A204.1 (cell line): ENCODE measurements around the gene RASGRF2.
"Not testable (repeated sequence)": the region's sequence is repeated elsewhere in the genome, so short reads cannot be mapped to it uniquely, and the experiment has no call there.

ENCODE experiments used
- FAIRE-seq: peaks from 2 replicates; lab custom pipeline; 2012; peaks lifted over from hg19 to GRCh38; lab: Jason Lieb, UNC

Gene RASGRF2

DNA sequence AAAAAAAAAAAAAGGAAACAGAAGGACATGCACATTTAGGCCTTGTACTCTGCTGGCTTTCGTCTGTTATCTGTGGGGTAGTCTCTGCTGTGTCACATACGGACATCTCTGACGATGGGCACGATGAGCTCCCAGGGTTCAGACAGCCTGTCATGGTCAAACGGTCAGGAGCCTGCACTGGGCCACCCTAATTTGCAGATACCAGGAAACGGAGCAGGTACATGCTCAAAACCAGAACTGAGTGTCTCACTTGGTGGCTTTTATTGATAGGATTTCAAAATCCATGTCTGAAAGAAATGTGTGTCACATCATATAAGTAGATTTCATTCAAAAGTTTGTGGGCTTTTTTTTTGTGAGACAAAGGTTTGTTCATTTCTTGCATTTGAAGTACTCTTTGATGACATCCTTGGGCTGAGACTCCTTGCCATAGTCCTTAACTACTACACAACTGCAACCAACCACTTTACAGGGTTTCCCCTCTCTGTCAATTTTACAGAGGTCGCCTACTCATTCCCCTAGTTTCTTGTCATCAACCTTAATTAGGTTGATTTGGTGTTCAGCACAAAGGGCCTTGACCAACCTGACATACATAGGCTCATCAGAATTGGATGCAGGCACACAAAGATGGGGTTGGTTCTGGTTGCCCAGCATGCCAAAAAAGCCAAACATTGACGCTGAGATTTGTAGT is 281.9 kb downstream of the RASGRF2 start:
- no peak for FAIRE-seq

DNA sequence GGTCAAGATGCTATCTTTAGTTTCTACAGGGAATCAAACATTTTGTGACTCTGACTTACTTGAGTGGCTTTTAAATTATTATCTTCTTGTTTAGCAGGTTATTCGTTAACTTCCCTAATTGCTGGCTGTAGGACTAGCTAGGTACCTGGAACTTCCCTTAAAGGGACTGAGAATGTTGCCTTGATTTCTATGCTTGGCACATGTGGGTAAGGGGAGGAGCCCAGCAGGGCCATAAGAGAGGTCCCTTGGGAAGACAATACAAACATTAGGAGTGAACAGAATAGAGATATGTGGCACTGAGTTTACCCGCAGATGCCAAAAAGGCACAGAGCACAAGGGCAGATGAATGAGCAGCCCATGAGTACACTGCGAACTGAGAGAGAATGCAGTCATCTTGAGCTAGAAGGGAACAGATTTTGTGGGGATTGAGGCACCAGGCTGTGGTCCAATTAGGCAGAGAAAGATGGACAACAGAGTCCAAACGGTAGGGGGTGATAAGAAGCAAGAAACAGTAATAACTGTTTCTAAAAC is 282.8 kb downstream of the RASGRF2 start:
- FAIRE-seq, result no peak

DNA sequence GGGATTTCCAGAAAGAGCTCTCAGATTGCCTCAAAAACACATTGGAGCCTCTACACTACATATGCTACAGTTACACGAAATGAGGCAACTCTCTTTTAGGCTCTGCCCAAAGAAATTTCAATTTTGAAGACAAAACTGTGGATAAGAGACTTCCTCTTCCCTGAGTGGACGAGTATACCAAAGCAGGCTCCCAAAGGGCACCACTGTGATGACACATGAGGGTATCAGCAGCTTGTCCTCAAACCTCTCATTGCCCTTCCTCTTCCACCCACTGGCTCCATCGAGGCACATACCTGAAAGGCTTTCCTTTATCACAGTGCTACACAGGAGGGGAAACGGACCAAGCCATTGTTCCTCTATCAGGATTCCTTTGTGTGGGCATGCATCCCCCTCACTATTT is 284.3 kb downstream of the RASGRF2 start:
- no peak for FAIRE-seq

DNA sequence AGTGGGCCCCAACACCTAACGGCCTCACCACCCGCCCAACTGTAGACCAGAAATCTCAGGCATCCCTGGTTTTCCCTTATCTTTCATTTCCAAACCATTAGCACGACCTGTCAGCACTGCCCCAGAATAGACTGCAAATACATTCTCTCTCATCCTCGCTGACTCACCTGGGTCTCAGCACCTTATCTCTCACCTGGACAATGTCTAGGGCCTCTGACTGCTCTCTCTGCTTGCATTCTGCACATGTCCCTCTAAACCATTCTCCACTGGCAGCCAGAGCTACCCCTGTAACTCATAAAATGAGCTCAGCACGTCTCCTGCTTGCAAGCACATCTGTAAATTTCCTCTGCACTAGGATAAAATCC is 285.7 kb downstream of the RASGRF2 start:
- FAIRE-seq, result no peak

DNA sequence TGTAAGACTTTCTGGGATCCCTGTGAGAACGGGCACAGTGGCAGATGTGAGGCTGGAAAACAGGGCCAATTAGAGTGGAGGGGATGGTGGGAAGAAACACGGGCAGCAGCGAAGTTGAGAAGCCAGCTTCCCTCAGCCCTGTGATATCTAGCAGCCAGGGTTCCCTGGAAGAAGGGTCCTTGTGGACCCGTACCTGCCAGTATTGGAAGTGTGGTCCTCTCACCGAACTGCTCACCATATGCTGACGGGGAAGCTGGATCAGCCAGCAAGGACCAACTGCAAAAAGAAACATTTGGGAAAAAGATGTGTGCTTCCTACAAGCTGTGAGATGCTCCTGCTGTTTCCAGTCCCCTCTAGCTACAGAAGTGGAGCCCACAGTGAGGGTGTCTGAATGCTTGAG is 286.5 kb downstream of the RASGRF2 start:
- FAIRE-seq, result no peak

DNA sequence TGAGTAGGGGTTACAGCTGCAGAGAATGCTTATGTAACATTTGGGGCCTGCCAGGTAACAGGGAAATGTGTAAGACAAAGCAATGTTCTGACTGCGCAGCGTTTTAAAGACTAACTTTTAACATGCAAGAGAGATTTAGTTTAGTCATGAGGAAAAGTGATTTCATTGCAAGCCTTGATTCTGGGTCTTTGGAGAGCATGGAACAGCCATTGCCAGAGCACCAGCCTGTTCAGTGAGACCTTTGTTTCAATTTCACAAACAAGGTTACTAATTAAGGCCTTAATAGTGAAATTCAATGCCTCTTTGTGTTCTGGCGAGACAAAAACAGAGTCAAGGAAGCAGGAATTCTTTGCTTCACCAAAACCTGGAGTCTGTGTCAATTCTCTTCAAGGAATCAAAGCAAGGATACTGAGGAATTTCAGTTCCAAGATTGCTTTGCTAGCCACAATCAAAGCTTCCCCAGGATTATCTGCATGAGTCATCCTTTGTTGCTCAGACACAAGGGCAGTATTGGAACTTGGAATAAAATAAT is 287.3 kb downstream of the RASGRF2 start:
- FAIRE-seq, result no peak

DNA sequence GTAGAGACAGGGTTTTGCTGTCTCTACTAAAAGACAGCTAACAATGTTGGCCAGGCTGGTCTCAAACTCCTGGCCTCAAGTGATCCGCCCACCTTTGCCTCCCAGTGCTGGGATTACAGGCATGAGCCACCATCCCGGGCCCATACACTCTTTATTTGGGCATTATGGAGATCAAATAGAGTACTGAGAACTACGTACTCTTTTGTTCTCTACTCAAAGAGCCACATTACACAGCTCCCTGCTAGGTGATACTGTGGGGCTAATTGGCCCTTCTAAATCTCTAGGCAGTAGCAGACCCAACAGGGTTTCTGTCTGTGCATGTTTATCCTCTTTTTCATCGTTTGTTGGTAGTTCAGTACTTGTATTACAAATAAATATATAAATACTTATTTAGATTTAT is 289.1 kb downstream of the RASGRF2 start:
- no peak for FAIRE-seq

DNA sequence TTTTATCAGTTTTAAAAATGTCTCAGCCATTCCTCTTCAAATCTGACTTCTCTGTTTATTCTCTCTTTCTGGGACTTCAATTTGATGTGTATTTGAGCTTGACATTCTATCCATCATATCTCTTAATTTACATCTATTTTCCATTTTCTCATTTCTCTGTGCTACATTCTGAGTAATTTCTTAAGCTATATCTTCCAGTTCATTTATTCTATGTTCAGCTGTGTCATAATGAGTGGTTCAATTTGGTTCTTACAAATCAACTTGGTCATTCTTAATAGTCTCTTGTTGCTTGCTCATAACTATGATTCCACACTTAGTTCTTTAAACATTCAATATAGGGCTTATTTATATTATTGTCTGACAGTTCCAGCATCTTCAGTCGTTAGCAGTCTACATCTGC is 289.8 kb downstream of the RASGRF2 start:
- no peak for FAIRE-seq

DNA sequence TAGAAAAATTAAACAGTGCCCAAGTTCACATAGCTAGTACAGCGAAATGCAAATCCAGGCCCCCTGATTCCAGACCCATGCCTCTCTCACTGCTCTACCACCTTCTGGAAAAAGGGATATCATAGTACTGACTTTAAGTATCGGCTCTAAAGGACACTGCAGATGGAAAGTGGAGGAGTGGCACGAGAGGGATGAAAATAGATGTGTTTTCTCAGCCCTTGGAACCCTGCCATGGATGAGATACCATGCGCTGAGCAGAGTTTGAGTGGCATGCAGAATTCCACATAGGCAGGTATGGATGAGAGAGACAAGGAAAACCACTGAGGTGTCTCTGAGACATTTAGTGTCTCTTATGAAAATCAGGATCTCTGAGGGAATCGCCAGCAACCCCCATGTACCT is 291.8 kb downstream of the RASGRF2 start:
- no peak for FAIRE-seq

DNA sequence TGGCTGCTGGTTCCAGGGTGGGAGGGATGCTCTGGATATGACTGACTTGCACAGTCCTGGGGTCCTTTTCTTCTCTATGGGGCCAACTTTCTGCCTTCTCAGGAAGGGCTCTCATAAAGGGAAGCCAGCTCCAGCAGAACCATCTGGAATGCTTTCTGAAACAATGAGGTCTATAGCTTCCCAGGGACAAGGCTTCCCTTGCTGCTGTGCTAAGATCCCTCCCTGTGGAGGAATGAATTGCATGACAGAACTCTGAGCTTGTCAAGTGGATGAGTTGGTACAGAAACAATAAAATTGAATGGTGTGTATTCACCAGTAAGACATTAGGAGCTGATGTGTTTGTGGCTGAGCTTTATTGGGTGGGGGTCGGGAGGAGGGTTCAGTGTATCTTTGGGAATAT is 292.7 kb downstream of the RASGRF2 start:
- no peak for FAIRE-seq

DNA sequence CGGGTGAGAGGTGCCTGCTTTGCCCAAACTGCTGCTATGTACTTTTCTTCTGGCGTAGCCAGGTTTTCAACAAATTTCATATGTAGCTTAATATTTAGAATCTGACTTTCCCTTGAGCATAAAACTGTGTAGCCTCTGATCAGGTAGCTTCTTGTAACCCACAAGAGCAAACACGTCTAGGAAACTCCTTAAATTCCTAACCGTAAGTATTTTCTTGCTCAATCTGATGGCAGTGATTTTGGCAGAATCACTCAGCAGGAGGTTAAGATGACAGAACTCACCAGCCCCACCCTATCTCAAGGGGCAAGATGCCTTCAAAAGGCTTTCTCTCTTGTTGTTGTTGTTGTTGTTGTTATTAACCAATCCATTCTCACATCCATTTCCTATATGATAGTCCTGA is 293.7 kb downstream of the RASGRF2 start:
- FAIRE-seq, result no peak

DNA sequence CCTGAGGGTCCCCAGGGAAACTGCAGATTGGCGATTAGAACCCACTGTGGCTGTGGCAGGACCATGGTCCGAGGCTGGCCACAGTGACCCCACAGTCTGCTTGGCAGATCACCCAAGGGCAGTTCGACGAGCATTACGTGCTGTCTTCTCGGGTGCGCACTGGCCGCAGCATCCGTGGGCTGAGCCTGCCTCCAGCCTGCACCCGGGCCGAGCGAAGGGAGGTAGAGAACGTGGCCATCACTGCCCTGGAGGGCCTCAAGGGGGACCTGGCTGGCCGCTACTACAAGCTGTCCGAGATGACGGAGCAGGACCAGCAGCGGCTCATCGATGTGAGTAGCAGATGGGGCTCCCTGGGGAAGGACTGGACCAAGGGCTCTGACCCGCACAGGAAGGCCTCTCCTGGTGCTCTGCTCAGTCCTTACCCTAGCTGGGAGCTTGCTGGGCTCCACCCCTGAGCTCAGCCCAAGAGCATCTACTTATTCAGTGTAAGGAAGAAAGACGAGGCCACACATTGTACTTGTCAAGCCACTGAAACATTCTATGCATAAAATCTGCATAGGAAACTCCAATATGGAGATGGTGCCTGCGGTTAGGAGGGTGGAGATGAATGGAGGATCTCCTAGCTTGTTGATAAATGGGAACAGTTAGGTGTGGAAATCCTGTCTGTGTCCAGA is 294.9 kb downstream of the RASGRF2 start:
- FAIRE-seq, result no peak

DNA sequence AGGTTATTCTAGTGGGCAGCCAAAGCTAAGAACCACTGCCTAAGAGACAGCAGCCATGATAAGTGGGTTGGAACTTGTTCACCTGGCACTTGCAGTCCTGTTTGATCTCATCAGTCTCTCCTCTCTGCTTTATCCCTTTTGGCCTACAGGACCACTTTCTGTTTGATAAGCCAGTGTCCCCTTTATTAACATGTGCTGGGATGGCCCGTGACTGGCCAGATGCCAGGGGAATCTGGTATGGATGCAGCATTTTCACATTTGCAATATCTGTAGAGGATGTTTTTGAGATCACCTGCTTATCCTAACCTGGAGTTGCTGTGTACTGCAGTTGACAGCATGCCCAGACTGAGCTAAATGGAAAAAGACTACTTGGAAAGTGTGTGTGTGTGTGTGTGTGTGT is 296.6 kb downstream of the RASGRF2 start:
- FAIRE-seq, result no peak

DNA sequence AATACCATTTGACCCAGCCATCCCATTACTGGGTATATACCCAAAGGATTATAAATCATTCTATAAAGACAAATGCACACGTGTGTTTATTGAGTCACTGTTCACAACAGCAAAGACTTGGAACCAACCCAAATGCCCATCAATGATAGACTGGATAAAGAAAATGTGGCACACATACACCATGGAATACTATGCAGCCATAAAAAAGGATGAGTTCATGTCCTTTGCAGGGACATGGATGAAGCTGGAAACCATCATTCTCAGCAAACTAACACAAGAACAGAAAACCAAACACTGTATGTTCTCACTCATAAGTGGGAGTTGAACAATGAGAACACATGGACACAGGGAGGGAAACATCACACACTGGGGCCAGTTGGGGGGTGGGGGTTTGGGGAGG is 302.6 kb downstream of the RASGRF2 start:
- not testable (repeated sequence) for FAIRE-seq

DNA sequence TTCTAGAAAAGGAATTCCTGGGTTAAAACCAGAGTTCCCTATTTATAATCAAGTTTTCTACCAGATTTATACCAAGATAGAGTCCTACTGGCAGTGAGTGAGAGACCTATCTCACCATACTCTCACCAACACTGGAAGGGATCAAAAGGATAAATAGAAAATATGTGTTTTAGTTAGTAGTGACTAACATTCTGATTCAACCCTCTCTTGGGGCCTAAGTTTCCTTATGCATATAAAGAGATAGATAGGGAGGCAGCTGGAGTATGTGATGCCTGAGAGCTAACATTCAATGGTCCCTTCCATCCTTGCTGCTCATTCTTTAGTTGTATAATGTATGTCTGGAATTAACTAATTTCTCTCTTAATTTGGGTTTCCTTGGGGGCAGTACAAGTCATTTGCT is 304.9 kb downstream of the RASGRF2 start:
- FAIRE-seq, result no peak

DNA sequence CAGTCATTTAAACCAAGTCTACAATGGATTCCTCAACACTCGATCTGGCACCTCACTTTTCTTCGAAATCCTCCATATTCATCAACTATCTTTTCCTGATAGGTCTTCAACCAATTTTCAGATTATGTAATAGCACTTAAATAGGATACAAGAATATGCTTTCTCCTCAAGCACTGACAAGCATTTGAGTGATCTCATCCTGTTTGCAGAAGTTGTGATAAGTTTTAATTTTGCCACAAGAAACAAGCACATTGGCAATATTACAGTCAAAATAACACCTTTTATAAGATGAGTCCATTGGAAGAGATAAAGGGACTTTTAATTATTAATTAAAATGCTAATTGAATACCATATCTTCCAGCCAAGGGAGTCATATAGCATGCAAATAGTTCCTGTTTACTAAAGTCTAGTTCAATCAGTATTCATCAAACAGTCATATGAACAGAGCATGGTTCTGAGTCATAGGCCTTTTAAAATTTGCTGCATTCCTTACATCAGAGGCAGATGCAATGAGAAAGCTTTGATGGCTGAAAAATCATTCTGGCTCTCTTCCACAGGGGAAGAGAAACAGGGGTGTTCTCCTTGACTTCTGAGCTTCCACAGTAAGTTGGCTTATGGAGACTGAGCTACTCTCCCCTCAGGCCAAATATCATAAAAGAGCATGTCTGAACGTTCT is 308.5 kb downstream of the RASGRF2 start:
- FAIRE-seq, result no peak

DNA sequence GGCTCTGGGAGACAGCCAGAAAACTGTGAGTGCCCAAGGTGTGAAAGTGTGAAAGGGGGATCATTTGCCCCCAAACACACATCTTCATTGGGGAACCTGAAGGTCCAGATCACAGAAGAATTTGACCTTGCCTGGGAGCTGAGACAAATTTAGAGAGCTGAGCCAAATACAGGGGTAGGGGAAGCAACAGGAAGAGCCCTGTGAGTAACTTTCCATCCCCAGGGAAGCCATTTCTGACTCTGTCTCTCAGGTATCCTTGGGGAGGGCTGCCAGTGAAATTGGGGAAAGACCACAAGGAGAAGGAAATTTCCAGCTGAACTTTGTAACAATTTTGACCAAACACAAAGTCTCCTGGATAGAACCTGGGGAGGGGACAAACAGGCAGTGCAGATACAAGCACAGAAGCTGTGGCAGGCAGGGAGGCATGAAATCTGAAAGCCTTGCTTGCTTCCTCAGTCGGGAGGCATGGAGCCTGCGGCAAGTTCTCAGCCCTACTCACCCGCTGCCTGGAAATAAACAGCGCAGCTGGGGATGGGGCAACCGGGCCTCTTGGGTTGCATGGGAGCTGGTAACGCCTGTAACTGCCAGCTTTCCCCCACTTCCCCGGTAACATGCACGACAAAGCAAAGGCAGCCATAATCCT is 309.7 kb downstream of the RASGRF2 start:
- no peak for FAIRE-seq

DNA sequence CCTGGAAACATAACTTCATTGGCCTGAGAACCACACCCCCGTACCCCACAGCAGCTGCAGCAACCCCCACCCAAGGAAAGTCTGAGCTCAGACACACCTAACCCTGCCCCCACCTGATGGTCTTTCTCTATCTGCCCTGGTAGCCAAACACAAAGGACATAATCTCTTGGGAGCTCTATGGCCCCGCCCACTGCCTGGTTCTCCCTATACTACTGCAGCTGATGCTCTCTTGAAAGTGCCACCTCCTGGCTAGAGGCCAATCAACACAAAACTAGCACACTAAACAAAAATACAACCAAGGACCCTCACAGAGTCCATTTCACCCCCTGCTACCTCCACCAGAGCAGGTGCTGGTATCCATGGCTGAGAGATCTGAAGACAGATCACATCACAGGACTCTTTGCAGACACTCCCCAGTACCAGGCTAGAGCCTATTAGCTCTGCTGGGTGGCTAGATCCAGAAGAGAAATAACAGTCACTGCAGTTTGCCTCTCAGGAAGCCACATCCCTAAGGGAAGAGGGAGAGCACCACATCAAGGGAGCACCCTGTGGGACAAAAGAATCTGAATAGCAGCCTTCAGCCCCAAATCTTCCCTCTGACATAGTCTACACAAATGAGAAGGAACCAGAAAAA is 310.3 kb downstream of the RASGRF2 start:
- not testable (repeated sequence) for FAIRE-seq
